ENCODE data around the gene KRTAP12-4.
"Not testable (repeated sequence)": the region's sequence is repeated elsewhere in the genome, so short reads cannot be mapped to it uniquely, and the experiment has no call there.

Gene KRTAP12-4

DNA sequence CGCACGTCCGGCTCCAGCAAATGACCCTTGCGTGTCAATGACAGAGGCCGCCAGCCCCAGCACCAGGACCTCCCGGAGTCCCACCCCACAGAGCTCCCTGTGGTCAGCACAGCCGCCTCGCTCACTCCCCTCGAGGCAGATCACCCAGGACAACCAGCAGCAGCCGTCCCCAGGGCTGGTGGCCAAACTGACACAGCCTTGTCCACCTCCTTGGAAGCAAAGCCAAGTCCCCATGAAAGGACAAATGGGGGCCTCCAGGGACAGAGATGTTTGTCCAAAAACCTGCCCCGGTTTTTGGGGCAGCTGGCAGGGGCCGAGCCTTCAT, 15.2 kb downstream of the KRTAP12-4 start:
- no peak for FAIRE-seq
- no peak for TF ChIP-seq POLR2A (IDR thresholded peaks at IDR 0.05; ENCODE audit: low read depth, low read length)
- no peak for DNase-seq (ENCODE audit: insufficient read length, low spot score)

DNA sequence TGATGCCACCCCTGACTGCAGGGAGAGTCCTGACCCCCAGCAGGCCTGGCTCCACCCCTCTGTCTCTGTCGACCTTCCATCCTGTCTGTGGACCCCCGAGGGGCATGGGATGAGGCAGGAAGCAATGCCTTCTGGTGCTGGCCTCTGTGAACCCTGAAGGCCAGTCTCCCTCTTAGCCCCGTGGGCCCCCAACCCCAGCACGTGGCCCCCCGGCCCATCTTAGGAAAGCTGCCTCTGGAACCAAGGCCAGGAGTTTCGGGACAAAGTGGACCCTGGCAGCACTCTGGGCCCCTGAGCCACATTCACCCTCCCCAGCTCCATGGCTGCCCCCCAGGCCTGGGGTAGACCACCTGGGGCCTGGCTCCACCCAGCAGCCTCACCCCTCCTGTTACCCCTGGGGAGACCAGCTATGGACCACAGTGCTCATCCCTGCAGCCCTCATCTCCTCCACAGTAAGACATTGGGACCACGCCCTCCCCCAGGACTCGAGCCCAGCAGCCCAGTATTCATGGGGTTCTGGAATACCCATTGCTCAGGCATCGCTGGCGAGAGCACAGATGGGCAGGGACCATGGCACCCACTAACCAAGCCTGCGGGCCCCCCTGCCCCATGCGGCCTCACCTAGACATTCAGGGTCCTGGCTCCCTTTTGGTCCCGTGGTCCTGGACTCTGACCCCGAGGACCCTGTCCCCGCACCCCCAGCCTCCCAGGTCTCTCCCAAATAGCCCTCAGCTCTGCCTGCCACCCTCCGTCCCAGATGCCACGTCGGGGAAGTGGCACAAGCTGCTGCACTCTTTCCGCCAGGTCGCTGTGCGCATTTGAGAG, 15.7 kb downstream of the KRTAP12-4 start:
- not testable (repeated sequence) for DNase-seq (ENCODE audit: insufficient read length, low spot score); FAIRE-seq

- FAIRE-seq; DNase-seq (ENCODE audit: insufficient read length, low spot score): not testable (repeated sequence)
Measured at GRCh38 chr21:44637851-44638348, 16.6 kb downstream of the KRTAP12-4 start.

DNA sequence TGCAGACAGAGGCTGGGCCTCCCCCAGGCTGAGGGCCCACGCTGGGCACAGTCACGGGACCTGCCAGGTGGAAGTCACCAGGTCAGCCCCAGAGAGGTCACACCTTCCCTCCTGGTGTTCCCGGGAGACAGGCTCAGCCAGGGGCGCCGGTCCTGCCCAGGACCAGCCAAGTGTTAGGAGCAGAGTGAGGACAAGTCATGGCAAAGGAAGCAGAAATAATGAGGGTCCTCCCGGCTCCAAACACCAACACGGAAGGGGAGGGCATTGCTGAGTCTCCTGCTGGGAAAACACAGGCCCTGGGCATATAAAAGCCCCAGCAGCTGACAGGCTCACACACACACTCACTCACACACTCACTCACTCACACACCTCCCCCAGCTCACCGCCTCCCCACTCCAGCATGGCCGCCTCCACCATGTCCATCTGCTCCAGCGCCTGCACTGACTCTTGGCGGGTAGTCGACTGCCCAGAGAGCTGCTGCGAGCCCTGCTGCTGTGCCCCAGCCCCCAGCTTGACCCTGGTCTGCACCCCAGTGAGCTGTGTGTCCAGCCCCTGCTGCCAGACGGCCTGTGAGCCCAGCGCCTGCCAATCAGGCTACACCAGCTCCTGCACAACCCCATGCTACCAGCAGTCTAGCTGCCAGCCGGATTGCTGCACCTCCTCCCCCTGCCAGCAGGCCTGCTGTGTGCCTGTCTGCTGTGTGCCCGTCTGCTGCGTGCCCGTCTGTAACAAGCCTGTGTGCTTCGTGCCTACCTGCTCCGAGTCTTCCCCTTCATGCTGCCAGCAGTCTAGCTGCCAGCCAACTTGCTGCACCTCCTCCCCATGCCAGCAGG, 17.2 kb downstream of the KRTAP12-4 start, which contains the start of gene KRTAP10-10:
KRTAP10-10 (plus strand) TSS at position 339 of the 833 bp plus-strand sequence; CDS start at position 401, 62 bp downstream.
- DNase-seq (ENCODE audit: insufficient read length, low spot score), result no peak
- no peak for FAIRE-seq
- TF ChIP-seq POLR2A (IDR thresholded peaks at IDR 0.05; ENCODE audit: low read depth, low read length), result no peak

DNA sequence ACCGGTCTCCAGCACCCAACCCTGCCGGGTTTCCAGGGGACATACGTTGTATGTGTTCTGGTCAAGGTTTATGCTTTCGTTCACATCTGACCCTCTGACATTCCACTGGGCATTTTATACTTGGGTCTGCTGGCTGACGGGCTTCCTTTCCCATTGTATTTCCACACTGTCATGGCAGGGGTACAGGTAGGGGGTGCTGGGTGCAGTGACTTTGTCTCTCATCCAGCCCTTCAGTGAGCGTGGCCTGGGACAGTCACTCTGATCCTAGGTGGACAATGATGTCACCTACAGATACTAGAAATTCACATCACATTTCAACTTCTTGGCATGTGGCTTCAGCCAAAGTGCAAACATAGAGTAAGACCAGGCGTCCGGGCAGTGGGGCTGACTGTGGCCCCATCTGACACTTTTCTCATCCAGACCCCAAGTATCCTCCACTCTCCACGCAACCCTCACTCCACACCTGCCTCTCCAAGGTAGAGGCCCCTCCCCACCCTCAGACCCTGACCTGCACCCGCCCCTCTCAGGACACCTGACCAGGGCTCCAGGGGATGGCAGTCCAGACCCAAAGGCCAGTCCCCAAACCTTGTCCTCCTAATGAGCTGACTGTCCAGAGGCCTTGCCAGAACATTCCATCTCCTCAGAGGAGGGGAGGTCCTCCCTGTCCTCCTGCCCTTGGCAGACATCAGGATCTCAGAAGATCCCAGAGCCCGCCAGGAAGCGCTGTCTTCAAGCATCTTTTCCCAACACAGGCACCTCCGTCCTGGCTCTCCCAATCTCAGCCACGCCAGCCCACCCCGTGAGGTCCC, 18.0 kb downstream of the KRTAP12-4 start:
- TF ChIP-seq POLR2A (IDR thresholded peaks at IDR 0.05; ENCODE audit: low read depth, low read length), result no peak
- FAIRE-seq, result no peak
- DNase-seq (ENCODE audit: insufficient read length, low spot score), result no peak

DNA sequence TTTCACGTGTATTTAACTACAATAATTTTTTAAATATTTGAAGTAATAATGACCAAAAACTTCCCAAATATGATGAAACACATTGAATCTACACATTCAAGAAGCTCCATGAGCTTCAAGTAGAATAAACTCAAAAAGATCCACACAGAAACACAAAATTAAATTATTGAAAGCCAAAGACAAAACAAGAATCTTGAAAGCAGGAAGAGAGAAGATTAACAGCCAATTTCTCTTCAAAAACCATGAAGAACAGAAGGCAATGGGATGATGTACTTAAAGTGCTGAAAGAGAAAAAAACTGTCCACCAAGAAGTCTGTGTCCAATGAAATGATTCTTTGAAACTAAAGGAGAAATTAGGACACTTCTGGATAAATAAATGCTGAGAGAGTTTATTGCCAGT, 22.4 kb downstream of the KRTAP12-4 start:
- FAIRE-seq (no peak), DNase-seq (ENCODE audit: insufficient read length, low spot score) (no peak)
- no peak for TF ChIP-seq POLR2A (IDR thresholded peaks at IDR 0.05; ENCODE audit: low read depth, low read length)

DNA sequence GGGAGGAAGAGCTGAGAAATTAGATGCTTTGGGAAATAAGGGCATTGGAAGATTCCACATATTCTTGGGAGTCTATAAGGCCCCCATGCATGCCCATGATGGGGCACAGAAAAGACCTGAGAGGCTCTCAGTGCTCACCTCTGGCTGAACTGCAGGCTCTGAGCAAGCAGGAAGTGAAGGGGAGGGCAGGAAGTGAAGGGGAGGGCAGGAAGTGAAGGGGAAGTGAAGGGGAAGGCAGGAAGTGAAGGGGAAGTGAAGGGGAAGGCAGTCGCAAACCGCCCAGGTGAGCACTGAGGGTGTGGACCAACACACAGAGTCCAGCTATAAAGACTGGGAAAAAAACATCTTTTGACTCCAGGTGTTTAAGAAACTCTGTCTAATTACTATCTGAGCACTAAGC, 24.0 kb downstream of the KRTAP12-4 start:
- no peak for TF ChIP-seq POLR2A (IDR thresholded peaks at IDR 0.05; ENCODE audit: low read depth, low read length)
- FAIRE-seq, result no peak
- no peak for DNase-seq (ENCODE audit: insufficient read length, low spot score)

GRCh38 chr21:44628707-44629391, 25.6 kb downstream of the KRTAP12-4 start:
- no peak for TF ChIP-seq POLR2A (IDR thresholded peaks at IDR 0.05; ENCODE audit: low read depth, low read length)
- no peak for FAIRE-seq
- DNase-seq (ENCODE audit: insufficient read length, low spot score), result no peak

GRCh38 chr21:44627831-44628233, 26.6 kb downstream of the KRTAP12-4 start:
- FAIRE-seq; DNase-seq (ENCODE audit: insufficient read length, low spot score): not testable (repeated sequence)

DNA sequence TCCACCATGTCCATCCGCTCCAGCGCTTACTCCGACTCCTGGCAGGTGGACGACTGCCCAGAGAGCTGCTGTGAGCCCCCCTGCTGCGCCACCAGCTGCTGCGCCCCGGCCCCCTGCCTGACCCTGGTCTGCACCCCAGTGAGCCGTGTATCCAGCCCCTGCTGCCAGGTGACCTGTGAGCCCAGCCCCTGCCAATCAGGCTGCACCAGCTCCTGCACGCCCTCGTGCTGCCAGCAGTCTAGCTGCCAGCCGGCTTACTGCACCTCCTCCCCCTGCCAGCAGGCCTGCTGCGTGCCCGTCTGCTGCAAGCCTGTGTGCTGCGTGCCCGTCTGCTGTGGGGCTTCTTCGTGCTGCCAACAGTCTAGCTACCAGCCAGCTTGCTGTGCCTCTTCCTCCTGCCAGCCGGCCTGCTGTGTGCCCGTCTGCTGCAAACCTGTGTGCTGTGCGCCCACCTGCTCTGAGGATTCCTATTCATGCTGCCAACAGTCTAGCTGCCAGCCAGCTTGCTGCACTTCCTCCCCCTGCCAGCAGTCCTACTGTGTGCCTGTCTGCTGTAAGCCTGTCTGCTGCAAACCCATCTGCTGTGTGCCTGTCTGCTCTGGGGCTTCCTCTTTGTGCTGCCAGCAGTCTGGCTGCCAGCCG, 27.2 kb downstream of the KRTAP12-4 start:
- not testable (repeated sequence) for FAIRE-seq

GRCh38 chr21:44626673-44627143, 27.8 kb downstream of the KRTAP12-4 start, which contains the start of gene KRTAP10-9:
TSS of gene KRTAP10-9 (plus strand) at chr21:44627093. CDS start at chr21:44627172, 79 bp downstream.
- DNase-seq (ENCODE audit: insufficient read length, low spot score) (no peak), FAIRE-seq (no peak)
- no peak for TF ChIP-seq POLR2A (IDR thresholded peaks at IDR 0.05; ENCODE audit: low read depth, low read length)

More for the DNA sequence above, 27.2 kb downstream of the KRTAP12-4 start:
- not testable (repeated sequence) for DNase-seq (ENCODE audit: insufficient read length, low spot score)

DNA sequence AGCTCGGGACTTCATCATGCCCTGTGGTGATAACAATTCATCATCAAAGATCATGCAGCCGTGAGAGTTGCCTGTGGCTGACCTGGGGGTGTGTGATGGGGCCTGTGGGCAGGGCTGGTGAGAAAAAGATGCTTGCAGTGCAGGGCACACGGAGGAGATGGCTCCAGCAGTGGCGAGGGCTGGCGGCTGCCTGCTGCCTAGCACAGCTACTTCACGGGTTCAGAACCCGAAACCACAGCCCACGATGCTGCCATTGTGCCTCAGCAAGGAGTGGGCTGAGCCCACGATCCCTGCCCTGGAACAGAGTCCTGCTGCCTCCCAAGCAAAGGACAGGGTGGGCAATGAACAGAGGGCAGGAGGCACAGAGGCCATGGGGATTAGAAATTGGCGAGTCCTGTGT, 28.2 kb downstream of the KRTAP12-4 start:
- FAIRE-seq (no peak), DNase-seq (ENCODE audit: insufficient read length, low spot score) (no peak)
- TF ChIP-seq POLR2A (IDR thresholded peaks at IDR 0.05; ENCODE audit: low read depth, low read length), result no peak

DNA sequence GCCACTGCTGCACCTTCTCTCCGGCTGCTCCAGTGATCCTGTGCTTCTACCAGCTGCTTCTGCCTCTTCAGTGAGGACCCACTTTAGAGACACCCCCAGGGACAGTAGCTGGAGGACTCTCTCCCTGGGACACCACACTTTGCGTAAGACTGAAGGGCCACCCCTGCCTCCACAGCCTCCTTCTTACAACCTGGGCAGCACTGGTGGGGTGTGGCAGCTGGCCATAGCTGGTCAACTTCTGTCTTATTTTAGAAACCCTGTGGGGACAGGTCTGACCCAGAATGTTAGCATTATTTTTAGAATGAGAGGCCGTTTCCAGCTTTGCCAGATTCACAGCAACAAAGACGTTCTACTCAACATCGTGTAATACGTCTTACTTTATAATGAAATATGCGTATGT, 28.7 kb downstream of the KRTAP12-4 start:
- FAIRE-seq (no peak), DNase-seq (ENCODE audit: insufficient read length, low spot score) (no peak)
- no peak for TF ChIP-seq POLR2A (IDR thresholded peaks at IDR 0.05; ENCODE audit: low read depth, low read length)

Data from H54 (cell line).